OCI-LY7 (cell line): ENCODE data around the gene PARP6.

Experiments
- CTCF ChIP-seq: fragments of 200-600 bp; sonication (generic); conservative IDR thresholded peaks from 2 replicates; pipeline ENCODE4 v1.5.1; 2014; ENCODE audit warnings: mild to moderate bottlenecking, antibody characterized with exemption, low read length, moderate library complexity, mixed read lengths
- EZH2phosphoT487 ChIP-seq: fragments of 200-600 bp; sonication (generic); IDR thresholded peaks from 2 replicates; pipeline ENCODE4 v1.6.1; 2018; ENCODE audit warnings: low read depth, borderline replicate concordance, mild to moderate bottlenecking, mixed run types, antibody characterized with exemption, low read length, moderate library complexity, mixed read lengths

- TF ChIP-seq CTCF: no peak; the same call in 1 of the 2 replicates
- TF ChIP-seq EZH2phosphoT487: no peak
Measured at GRCh38 chr15:72272997-72273352, 621 bp upstream of the PARP6 start.
